Left hindlimb (tissue), 1 donor: ENCODE measurements around the gene RAD51B.
"Not testable (repeated sequence)": the region's sequence is repeated elsewhere in the genome, so short reads cannot be mapped to it uniquely, and the experiment has no call there.

Source experiments
- DNase-seq: peaks from one replicate; pipeline ENCODE4 v3.0.0-alpha.2; 2018

RAD51B gene

DNA sequence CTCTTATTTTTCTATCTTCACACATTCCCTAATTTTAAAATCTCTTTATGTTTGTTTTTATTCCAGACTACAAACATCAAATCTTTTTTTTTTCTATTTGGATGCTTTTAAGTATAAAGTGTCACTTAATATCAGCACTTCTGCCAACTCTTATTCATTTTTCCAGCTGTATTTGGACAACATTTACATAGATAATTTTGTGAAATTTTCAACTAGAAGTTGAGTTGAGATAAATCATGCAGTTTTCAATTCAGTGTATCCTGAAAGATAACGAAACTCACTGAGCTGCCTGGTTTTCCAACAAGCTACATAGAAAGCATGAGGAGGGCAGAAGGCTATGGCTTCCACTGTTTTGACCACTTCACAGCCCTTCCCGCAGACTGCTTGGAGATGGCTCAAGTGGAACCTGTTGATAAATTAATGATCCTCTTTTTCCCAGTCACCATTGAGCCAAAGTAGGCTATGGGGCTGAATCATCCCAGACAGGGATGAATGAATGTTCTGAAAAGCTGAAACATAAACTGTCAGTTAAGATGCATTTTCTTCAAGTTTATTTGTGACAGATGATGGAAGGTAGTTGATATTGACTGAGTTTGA is 213.9 kb downstream of the RAD51B start:
- DNase-seq: no peak

GRCh38 chr14:68034896-68035295 is 215.3 kb downstream of the RAD51B start:
- DNase-seq: no peak

DNA sequence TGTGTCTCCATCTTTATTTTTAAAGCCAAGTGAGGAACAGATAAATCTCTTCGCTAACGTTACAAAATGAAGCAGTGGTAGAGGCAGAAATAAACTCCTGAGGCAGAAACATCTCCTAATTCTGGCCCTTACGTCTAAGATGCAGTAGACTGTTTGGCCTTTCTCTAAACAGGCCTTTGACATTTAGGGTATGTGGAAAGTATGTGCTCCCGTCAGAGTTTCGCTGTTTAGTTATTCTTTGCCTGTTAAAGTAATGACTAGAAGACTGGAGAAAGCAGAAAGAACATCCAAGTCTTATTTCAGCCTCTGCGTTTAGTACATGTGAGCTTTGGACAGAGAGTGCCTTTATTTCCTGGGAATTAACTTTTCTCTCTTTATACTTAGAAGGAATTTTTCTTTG is 216.6 kb downstream of the RAD51B start:
- DNase-seq: no peak

DNA sequence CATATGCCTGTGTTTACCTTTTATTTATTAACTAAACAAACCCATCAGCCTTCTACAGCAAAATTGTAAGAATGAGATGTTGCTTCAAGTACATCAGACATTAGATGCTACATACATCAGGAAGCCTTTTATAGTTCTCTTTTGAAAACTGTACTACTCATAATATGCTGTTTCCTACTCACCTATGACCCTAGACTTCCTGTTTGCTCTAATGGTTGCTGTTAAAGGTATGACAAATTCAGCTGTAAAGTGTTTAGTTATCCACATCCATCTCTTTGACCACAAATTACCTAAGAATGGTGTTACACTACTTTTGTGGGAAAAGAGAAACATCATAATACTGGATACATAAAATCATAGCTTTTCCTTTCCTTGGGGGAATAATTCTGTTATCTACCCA is 220.0 kb downstream of the RAD51B start:
- no peak for DNase-seq

DNA sequence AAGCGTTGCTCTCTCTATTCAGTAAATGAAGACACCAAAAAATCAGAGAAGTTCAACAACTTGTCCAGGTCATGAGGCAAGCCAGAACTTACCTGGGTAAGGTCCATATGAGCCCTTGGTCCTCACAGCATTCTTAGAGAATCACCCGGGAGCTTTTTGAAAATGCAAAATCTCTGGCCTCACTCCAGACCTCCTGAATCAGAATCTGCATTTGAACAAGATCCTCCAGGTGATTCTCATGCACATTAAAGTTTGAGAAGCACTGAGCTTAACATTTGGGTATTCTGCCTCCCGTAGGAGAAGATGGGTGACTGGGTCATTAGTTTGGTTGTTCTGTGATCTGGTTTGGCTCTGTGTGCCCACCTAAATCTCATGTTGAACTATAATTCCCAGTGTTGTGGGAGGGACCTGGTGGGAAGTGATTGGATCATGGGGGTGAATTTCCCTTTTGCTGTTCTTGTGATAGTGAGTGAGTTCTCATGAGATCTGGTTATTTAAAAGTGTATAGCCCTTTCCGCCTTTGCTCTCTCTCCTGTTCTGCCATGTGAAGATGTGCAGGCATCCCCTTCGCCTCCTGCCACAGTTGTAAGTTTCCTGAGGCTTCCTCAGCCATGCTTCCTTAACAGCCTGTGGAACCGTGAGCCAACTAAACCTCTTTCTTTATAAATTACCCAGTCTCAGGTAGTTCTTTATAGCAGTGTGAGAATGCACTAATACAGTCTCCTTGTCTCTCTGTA is 221.2 kb downstream of the RAD51B start:
- no peak for DNase-seq

DNA sequence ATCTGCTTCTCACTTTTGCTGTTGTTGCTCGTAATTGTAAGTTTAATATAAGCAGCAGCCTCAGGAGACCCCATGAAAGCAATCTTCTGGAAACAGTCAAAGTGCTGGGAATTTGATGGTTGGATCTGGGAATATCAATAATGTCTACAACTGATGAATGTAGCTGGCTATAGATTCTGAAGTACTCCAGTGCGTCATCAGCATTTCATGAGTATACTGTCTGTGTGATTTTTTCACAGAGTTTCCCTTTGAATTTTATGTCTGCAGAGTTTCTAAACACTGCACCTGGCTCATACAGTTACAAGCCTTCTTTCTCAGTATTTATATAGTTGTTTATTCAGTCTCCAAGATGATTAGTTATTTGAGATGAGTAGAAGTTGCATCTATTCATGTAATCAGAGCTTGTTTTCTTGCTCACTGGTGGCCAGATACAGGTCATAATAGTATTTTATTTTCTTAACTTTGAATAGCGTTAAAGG is 222.3 kb downstream of the RAD51B start:
- no peak for DNase-seq

DNA sequence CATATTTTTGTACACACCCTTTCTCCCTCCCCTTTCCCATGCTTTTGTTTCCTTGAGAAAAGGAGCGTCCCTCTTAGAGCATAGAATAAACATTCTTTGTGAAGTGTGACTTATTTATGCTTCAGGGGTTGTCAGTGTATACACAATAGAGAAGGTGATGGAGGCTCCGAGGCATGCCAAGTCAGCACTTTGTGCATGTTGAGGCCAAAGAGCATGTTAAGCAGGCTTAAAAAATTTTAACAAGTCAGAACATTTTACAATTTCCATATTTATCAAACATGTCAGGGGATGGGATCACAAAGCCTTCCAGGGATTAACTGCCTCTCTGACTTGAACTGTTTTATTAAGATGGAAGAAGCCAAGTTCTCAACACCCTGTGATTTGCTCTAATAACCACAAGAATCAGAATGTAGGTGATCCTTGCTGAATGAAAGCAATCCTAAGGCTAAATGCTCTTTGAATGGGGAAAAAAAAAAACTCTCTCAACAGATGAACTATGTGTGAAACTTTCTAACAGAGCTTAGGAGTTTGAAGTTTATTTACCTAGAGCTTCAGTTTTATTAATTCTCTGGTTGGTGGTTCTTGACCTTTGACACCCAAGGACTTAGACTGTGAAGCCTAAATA is 223.1 kb downstream of the RAD51B start:
- DNase-seq: no peak

- DNase-seq: no peak
These were observed 224.2 kb downstream of the RAD51B start for GRCh38 chr14:68043752-68044151.

- no peak for DNase-seq
These were observed 228.3 kb downstream of the RAD51B start for GRCh38 chr14:68047906-68048305.

GRCh38 chr14:68048815-68049214 is 229.2 kb downstream of the RAD51B start:
- DNase-seq: not testable (repeated sequence)

DNA sequence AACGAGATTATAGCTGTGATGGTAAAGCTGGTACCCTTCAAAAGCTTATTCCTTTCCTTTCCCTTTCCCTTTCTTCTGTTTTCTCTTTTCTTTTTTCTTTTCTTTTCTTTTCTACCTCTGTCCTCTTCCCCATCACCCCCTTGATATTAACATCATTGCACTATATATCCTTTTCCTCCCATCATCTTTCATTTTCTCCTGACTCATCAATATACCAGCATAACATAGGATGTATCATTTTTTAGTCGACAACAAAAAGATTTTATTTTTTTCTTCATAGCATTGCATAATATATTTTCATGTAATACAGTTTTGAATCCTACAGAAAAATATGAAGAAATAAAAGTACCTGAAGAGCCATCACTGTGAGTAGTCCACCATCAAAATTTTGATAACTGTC is 230.6 kb downstream of the RAD51B start:
- DNase-seq: no peak

- no peak for DNase-seq
These were observed 231.6 kb downstream of the RAD51B start for GRCh38 chr14:68051146-68051545.

GRCh38 chr14:68060198-68060597 is 240.6 kb downstream of the RAD51B start:
- no peak for DNase-seq

DNA sequence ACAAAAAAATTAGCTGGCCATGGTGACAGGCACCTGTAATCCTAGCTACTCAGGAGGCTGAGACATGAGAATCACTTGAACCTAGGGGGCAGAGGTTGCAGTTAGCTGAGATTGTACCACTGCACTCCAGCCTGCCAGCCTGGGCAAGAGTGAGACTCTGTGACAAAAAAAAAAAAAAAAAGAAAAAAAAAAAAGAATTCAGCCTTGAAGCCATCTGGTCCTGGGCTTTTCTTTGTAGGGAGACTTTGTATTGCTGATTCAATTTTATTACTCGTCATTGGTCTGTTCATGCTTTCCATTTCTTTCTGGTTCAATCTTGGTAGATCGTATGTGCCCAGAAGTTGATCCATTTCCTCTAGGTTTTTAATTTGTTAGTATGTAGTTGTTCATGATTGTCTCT is 243.1 kb downstream of the RAD51B start:
- DNase-seq: no peak

GRCh38 chr14:68065322-68065721 is 245.7 kb downstream of the RAD51B start:
- no peak for DNase-seq

- no peak for DNase-seq
These were observed 255.3 kb downstream of the RAD51B start for GRCh38 chr14:68074765-68075381.

DNA sequence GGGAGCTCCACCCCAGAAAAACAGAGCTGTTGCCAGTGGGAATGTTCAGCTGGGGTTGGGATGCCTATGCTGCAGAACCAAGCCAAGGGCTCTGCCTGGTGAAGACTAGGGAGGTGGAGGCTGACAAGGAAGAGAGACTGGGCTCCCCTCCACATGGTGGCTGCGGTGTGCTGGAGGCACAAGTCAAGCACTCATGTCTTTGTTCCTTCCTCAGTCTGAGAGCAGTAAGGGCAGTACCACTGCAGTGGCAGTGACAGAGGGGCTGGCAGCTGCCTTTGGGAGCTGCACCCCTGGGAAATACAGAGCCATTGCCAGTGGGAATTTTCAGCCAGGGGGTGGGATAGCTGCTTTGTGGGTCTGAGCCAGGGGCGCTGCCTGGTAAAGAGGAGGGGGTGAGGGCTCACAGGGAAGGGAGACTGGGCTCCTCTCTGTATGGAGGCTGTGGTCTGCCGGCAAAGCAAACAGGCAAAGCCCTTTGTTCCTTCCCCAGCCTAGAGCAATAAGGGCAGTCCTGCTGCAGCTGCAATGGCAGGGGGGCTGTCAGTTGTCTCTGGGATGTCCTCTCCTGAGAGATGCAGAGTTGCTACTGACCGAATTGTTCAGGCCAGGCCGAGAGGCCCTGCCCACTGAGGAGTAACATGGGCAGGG is 255.9 kb downstream of the RAD51B start:
- DNase-seq: no peak

- no peak for DNase-seq
These were observed 256.9 kb downstream of the RAD51B start for GRCh38 chr14:68076451-68076850.

- no peak for DNase-seq
These were observed 260.5 kb downstream of the RAD51B start for GRCh38 chr14:68079941-68080697.

DNA sequence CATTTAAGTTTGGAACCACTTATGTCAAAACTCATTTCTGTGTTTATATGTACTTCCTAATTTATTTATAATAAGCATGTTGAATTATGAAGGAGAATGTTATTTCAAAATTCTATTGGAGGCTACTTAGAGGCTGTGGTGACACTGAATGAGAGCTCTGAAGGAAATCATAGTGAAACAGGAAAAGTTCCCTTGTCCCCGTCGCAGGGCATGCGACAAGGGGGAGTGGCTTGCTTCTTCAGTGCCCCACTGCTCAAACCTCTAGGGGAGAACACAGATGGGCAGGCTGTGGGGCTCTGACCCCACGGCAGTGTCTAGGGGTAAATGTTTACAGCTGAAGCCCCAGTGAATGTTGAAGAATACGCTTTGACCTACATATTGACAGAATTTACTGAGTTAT is 261.9 kb downstream of the RAD51B start:
- DNase-seq: no peak

DNA sequence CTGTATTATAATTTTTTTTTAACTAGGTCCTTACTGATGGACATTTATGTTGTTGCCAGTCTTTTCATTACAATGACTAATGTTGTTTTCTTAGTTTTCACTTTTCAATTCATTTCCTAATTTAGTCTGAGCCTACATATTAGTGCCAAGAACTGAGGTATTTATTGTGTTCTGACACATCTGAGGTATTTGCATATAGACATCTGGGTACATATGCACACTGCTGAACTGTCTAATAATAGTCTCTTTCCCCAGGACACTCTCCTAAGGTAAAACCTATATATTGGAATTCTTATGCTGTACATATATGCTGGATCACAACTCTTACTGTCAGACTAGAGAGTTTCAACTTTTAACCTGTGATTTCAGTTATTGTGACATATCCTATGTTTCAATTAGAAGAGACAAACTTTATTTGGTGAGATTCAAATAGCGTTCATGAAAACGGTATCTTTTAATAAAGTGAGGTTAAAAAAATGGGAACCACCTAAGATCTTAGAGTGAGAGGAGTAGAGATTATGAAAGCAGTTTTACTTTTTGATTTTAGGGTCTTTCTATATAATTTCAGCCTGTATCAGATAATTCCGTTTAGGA is 263.2 kb downstream of the RAD51B start:
- DNase-seq: no peak

DNA sequence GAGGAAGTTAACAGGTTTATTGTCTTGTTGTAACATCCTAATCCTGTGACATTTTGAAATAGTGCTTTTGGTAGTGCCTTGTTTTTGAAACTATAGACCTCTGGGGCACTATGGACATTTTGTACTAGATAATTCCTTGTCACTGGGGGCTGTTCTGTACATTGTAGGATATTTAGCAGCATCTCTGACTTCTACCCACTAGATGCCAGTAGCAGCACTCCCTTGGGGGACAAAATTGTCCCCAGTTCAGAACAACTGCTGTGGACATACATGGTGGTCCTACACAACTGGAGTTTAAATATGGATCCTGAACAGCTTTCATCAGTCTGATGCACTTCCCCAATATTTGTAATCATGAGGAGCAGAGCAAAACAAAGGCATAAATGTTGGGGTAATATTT is 264.7 kb downstream of the RAD51B start:
- no peak for DNase-seq
